Measurements from ENCODE around the gene ITFG1. TPM values are rescaled to one million over a fixed set of nuclear protein-coding genes. Genes with fewer than 3 reads are reported as not detected.

The ITFG1 gene
- total RNA-seq, 4 donors from 2014 or later, result 44.8 to 98.4 (median 65.5) TPM

DNA sequence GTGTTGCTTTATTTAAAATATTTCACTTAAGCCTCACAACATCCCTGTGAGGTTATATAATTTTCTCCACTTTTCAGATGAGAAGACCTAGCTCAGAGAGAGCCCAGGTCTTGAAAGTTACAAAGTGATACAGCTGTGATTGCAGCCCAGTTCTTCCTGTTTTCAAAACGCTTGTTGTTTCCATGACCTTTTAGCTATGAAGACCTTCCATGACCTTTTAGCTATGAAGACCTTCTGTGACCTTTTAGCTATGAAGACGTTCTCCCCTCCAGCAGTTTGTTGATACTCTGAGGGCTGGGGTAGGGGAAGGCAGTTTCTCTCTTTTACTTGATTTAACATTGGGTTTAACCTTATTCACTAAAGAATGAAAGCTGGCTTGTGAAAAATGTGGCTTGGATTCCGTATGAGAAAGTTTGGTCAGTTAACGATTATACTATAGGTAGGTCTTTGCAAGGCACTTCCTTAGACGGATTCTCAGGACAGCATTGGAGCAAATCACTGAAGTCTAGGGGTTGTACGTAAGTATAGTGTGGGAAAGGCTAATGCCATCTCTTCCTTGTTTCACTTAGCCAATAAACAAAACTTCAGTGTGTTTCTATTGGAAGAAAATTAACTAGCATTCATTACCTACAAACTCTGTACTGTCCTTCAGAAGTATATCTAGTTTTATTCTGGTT lies 21.0 kb upstream of the ITFG1 start:
- TF ChIP-seq, protein P1, sequence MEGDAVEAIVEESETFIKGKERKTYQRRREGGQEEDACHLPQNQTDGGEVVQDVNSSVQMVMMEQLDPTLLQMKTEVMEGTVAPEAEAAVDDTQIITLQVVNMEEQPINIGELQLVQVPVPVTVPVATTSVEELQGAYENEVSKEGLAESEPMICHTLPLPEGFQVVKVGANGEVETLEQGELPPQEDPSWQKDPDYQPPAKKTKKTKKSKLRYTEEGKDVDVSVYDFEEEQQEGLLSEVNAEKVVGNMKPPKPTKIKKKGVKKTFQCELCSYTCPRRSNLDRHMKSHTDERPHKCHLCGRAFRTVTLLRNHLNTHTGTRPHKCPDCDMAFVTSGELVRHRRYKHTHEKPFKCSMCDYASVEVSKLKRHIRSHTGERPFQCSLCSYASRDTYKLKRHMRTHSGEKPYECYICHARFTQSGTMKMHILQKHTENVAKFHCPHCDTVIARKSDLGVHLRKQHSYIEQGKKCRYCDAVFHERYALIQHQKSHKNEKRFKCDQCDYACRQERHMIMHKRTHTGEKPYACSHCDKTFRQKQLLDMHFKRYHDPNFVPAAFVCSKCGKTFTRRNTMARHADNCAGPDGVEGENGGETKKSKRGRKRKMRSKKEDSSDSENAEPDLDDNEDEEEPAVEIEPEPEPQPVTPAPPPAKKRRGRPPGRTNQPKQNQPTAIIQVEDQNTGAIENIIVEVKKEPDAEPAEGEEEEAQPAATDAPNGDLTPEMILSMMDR (IDR thresholded peaks at IDR 0.05; ENCODE audit: low read depth), result no peak

DNA sequence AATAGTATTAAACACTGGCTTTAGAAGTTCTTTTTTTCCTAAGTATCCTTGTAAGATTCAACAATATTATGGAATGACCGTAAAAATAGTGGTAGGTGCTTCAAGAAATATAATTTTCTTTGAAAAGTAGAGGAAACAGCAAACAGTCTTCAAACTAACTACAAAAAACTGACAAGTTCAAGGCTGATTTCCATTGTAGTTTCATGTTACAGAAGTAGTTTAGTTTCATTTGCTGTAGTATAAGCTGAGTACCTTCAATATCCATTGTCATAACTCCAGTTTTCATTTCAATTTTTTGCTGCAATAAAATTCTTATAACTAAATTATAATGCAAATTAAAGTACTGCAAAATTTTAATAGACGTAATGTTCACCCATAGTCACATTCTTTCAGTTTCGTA lies 19.5 kb upstream of the ITFG1 start:
- TF ChIP-seq, protein P1 (IDR thresholded peaks at IDR 0.05; ENCODE audit: low read depth), result no peak

DNA sequence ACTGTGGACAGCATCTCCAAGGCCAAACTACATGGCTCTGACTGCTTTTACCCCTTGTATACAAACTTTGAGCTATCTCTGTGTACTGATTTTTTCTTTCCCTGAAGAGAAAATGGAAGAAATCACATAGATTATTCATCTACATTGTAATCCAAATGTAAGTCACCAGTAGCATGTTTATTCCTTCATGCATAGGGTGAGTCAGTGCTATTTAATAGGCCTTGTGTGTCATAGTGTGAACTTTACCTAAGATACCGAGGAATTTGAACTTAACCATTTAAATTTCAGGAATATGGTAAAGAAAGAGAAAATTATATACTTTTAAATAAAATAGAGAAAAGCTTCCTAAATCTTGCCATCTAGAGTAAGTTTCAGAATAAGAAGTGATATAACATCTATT lies 16.8 kb upstream of the ITFG1 start:
- TF ChIP-seq, protein P1 (IDR thresholded peaks at IDR 0.05; ENCODE audit: low read depth), result no peak

DNA sequence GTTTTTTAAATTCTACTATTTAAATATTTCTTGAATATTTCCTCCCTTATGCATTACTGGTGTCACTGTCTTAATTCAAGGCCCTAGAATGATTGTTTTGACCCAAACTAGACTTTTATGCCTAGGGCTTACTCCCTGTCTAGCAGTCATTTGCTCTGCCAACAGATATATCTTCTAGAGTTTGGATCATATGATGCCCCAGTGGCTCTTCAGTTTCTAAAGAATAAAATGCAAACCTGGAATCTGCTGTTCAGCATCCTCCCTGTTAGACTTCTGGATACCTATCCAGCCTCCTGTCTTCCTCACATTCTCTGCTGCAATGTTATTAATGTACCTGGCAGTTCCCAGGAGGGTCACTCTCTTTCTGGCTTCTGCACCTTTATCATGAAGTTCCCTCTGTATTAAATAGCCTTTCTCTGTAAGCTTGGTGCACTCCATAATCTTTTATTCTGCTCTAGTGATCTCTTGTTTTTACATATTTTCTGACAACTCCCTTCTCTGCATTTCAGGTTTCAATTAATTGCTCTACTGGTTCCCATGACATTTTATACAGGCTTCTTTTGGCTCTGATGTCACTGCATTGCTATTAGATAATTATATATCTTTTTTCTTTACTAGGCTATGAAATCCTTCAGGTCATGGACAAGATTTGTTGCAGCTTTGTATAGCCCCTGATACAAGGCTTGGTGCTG lies 15.9 kb upstream of the ITFG1 start:
- TF ChIP-seq, protein P1 (IDR thresholded peaks at IDR 0.05; ENCODE audit: low read depth), result no peak

DNA sequence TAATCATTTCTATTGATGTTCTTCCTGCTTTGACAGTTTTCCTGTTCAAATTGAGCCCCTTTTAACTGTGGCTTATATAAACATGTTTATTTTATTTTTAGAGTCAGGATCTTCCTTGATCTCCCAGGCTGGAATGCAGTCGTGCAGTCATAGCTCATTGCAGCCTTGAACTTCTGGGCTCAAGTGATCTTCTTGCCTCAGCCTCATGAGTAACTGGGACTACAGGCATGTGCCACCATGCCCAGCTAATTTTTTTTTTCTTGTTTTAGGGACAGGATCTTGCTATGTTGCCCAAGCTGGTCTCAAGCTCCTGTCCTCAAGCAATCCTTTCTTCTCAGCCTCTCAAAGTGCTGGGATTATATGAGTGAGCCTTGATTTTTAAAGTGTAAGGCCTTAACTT lies 14.9 kb upstream of the ITFG1 start:
- TF ChIP-seq, protein P1 (IDR thresholded peaks at IDR 0.05; ENCODE audit: low read depth), result no peak

DNA sequence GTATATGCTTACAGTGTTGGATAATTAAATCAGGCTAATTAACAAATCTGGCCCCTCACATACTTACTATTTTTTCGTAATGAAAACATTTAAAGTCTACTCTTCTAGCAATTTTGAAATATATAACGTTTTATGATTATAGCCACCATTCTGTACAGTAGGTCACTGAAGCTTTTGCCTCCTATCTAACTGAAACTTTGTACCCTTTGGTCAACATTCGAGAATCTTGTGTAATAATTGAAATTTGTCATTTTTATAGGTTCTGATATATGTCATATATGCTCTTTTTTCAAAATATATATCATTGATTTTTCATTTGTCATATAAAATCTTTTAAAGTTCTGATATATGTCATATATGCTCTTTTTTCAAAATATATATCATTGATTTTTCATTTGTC lies 12.9 kb upstream of the ITFG1 start:
- TF ChIP-seq, protein P1 (IDR thresholded peaks at IDR 0.05; ENCODE audit: low read depth), result no peak

DNA sequence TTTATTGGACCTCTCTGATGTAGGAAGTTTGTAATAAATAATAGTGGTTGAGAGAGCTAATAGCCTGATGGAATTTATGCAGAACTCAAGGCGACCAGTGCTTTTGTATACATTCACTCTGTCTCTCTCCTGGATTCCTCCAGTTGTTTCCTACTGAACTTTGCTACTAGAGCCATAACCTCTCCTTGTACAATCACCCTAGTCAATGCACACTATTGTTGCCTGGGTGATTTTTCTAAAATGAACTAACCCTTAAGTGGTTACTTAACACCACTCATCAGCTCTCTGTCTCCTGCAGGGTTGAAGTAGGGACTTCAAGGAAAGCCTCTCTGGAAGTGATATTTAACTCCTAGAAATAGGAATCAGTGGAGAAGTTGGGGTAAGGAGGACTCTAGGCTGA lies 9.9 kb upstream of the ITFG1 start:
- TF ChIP-seq, protein P1 (IDR thresholded peaks at IDR 0.05; ENCODE audit: low read depth), result no peak

Measured in subcutaneous adipose tissue (tissue), 4 donors.